Measurements from ENCODE around the gene DDX52.
A peak's percentile ranks its signal among the peaks of the same experiment; 100 is the strongest.
"Not testable (repeated sequence)": the region's sequence is repeated elsewhere in the genome, so short reads cannot be mapped to it uniquely, and the experiment has no call there.

DDX52 gene, protein sequence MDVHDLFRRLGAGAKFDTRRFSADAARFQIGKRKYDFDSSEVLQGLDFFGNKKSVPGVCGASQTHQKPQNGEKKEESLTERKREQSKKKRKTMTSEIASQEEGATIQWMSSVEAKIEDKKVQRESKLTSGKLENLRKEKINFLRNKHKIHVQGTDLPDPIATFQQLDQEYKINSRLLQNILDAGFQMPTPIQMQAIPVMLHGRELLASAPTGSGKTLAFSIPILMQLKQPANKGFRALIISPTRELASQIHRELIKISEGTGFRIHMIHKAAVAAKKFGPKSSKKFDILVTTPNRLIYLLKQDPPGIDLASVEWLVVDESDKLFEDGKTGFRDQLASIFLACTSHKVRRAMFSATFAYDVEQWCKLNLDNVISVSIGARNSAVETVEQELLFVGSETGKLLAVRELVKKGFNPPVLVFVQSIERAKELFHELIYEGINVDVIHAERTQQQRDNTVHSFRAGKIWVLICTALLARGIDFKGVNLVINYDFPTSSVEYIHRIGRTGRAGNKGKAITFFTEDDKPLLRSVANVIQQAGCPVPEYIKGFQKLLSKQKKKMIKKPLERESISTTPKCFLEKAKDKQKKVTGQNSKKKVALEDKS

DNA sequence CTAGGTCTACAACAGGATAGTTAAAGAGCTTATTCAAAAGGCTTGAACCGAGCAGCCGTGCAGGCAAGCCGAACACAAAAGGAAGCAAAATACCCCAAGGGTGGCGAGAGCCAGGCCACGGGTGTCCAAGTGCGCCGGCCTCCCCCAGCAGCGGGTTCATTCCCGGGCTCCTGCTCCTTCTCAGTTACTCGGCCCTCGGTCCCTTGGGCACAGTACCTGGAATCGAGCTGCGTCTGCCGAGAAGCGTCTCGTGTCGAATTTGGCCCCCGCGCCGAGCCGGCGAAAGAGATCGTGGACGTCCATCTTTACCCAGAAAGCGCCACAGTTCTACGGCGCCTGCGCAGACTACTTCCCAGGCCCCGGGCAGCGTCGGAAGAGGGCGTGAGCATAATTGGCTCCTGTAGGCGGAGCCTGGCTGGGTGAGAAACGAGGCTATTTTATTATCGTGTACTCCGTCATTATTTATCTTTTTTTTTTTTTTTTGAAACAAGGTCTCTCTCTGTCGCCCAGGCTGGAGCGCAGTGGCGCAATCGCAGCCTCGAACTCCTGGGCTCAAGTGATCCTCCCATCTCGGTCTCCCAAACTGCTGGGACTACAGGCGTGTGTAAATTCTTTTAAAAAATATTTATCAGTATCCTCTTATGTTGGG is at the start of gene DDX52:
Gene DDX52 (minus strand): TSS at position 329 of the 649 bp plus-strand sequence. CDS start 26 bp downstream, at position 303.
- peak; percentile 89 for DNase-seq

- no peak for DNase-seq
Measured at GRCh38 chr17:37691807-37692206, 48.6 kb upstream of the DDX52 start.

GRCh38 chr17:37689317-37689716 is 46.1 kb upstream of the DDX52 start:
- no peak for DNase-seq

DNA sequence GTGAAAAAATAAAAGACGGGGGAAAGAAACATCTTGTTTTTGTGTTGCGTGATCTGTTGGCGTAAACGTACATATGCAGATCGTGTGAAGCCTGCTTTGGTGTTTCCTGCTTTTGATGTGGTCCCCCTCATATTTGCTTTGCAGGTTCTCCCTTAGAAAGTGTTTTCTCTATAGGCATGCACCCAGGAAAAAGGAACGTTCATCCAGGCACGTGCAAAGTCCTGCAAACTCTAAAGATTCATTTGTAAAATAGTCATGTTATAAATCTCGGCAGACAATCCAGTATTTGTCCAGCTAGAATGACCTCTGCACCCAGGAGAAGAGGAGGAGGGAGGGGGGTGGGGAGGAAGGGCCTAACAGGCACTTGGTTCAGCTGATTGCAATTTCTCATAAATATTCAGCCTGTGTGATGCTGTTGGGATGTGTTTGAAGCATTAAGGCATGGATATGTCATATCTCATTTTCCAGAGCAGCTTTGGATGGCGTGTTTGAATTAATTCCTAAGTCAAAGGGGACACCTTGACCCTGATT is 40.3 kb upstream of the DDX52 start:
- no peak for DNase-seq

DNA sequence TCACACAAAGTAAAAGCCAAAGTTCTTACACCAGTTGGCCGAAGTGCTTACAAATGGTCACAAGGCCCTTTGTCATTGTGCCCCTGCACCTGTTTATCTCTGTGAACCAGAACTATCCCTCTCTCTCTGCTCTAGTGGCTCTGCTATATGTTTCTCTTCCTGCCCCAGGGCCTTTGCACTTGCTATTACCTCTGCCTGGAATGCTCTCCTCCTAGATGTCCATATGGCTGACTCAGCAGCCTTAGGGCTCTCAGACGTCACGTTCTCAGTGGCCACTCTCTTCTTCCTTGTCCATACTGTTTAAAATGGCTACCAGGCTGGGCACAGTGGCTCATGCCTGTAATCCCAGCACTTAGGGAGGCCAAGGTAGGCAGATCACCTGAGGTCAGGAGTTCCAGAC is 38.8 kb upstream of the DDX52 start:
- no peak for DNase-seq

DNA sequence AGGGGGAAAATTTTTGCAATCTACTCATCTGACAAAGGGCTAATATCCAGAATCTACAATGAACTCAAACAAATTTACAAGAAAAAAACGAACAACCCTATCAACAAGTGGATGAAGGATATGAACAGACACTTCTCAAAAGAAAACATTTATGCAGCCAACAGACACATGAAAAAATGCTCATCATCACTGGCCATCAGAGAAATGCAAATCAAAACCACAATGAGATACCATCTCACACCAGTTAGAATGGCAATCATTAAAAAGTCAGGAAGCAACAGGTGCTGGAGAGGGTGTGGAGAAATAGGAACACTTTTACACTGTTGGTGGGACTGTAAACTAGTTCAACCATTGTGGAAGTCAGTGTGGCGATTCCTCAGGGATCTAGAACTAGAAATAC is 36.7 kb upstream of the DDX52 start:
- not testable (repeated sequence) for DNase-seq

DNA sequence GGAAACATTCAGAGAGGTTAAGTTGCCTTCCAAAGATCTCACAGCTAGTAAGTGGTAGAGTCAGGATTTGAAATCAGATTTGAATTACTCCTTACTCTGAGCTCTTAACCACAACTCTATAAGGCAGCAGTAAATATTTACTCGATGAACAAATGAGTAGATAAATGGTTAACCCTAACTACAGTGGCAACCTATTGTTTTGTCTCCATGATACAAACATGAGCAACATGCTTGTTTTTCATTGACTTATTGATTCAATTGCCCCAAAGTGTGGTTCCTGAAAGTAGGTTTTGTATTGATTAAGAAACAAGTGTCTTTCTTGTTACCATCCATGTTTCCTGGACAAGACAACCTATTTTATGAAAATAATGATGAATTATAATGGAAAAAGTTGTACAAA is 34.8 kb upstream of the DDX52 start:
- DNase-seq = no peak

DNA sequence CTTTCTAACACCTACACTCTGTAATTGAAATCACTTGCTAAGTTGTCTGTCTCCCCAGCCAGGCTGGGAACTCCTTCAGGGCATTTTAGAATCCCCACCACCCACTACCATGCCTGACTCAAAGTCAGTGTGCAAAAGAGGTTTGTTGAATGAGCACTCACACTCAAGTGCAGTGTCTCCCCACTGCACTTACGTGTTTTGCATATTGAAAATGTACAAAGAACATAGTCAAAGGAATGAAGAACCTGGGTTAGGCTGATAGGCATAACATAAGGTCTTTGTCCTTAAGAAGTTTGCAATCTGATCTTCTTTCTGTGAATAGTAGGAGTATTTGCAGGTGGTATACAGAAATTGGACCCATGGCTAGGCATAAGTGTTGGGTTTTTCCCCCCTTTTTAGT is 33.8 kb upstream of the DDX52 start:
- DNase-seq = no peak

DNA sequence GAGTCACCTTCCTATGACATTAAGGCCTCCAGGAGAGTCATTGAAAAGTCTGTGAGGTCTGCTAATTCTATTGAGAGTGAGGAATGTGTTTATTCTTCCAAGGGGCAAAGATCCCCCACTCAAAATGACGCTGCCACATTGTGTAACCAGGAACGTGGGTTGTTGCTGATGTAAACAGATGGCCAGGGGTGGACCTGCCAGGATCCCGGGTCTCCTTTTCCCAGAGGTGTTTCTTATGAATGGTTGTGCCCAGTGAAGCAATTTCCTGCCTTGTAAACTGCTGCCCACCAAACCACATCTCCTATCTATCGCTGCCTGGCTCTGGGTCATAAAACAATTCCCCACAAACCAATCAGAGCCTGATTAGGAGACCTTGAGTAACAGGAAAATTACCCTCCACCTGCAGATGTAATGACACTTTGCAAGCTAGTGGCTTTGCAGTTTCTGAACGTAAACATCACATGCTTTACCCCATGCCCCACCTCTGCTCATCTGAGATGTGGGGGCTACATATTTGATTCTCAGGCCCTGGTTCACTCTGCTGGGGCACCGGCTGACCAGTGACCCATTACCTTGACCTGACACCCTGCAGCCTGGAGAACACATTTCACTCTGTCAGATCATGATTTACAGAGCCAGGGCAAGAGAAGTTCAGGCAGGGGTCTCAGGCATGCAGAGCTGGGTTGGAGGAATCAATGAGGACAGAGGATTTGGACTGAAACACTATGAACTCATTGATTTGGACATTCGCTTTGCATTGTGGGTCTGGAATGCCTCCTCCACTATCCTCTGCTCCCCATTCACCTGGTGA is 33.1 kb upstream of the DDX52 start:
- DNase-seq = no peak

- DNase-seq = no peak
Measured at GRCh38 chr17:37674511-37674910, 31.3 kb upstream of the DDX52 start.

GRCh38 chr17:37673386-37673785 is 30.1 kb upstream of the DDX52 start:
- DNase-seq = no peak

GRCh38 chr17:37672548-37673078 is 29.4 kb upstream of the DDX52 start:
- no peak for DNase-seq

DNA sequence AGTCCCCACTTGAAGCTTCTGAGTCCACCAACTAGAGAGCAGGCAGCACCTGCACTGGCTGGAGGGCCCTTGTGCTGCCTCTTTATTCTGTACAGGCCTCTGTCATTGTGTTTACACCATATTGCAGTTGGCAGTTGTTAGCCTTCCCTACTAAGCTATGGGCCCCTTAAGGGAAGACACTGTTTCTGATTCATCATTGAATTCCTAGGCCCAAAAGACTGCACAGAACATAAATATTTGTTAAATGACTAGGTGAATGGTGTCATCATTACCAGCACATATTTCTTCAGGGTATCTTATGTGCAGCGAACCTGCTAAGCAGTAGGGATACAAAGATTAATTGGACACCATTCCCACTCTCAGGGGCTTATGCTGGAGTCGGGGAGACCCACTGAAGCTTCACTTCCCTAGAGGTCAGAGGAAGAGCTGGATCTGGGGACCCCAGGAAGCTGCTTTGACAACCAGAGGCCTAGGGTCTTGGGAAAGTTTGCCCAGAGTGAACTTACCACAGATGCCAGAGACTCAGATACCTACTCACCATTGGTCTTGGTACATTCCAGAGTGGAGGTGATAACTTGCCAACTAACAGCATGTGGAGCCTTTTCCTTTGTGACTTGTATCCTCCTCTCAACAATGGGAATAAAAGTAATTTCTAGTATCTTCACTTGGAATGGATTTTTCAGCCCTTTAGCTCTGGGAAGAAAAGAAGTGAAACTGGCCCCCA is 28.7 kb upstream of the DDX52 start:
- no peak for DNase-seq

DNA sequence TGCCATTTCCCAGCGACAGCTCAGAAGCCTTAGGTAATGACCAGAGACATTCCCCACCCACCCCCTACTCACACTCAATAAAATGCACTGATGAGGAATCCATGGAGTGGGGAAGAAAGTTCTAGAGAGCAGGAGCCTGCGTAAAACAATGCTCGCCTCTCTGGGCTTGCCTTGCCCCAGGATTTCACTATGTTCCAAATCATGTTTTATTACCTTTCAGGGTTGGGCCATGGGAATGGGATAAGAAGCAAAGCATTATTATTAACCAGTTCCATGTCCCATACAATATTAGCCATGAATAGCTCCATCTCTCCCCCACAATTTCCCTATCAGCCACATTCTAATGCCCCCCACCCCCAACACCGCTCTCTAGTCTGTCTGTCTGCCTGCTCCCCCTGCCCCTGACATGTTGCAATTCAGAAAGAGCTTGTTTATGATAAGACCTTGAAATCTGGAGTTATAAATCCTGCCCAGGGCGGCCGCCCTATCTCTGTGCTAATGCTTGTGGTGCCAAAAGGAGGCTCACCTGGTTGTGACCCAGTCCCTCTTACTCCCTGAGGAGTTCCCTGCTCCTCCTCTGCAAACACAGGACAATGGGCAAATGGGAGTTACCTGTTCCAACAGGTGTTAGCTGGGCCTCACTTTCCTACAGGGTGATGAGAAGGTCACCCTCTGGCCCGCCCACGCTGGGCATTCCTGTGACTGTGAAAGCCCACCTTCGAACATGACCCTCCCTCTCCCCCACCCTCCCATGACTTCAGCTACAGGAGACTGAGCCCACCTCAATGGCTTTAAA is 28.0 kb upstream of the DDX52 start:
- no peak for DNase-seq

- DNase-seq = no peak
Measured at GRCh38 chr17:37667039-37667438, 23.8 kb upstream of the DDX52 start.

- no peak for DNase-seq
Measured at GRCh38 chr17:37664214-37664613, 21.0 kb upstream of the DDX52 start.

GRCh38 chr17:37662353-37662752 is 19.1 kb upstream of the DDX52 start:
- DNase-seq = no peak

GRCh38 chr17:37661400-37662014 is 18.3 kb upstream of the DDX52 start:
- DNase-seq = no peak

DNA sequence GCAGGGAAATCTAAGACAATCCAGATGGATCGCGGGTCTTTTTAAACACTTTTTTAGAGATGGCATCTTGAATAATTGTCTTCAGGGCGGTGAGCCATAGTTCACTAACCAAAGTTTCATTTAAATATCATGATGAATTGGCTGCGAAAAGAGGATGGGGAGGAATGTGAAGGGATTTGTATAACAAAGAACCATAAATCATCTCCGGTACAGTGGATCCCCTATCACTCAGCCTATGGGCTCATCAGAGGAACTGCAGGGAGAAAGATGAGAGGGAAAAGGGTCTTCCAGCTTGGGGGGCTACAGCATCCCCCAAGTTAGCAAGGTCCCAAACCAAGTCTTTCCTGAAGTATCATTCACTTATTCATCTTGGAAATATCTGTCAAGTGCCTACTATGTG is 16.7 kb upstream of the DDX52 start:
- DNase-seq = no peak

GRCh38 chr17:37657202-37657601 is 14.0 kb upstream of the DDX52 start:
- DNase-seq = no peak

DNA sequence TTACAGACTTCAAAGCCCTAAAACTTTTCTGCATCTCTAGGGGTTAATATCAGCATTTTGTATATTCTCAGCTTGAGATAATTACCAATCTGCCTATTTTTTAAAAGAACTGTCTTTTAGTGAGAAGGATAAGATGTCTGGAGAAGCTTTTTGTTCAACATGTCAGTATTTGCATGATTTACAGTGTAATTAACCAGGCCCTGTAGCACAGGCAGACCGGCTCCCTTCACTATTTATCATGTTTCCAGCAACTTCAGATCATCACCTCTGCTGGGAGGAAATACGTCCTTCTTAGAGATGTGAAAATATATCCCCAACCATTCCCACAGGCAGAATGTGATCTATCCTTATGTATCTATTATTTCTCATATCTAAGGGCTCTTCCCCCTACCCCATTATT is 8.6 kb upstream of the DDX52 start:
- no peak for DNase-seq

Data from stimulated activated CD4-positive, alpha-beta T cell treated with anti-CD3 and anti-CD28 coated beads, Interleukin-2, amount 100 ng/mL, for 24 hours (primary cell).